Measurements from ENCODE around the gene ZNF641. TPM values are rescaled to one million over a fixed set of nuclear protein-coding genes. Genes with fewer than 3 reads are reported as not detected.
"Not testable (repeated sequence)": the region's sequence is repeated elsewhere in the genome, so short reads cannot be mapped to it uniquely, and the experiment has no call there.

The ZNF641 gene
- total RNA-seq, 6 experiments from 2014 or later, result 4.2 to 6.4 (median 5.2) TPM

GRCh38 chr12:48336061-48336460, 14.7 kb downstream of the ZNF641 start:
- no peak overlapping the region for H3K27ac Mint-ChIP-seq
- no peak for DNase-seq
- peaks cover 3% of the 10 kb centered on the region for H3K27me3 Mint-ChIP-seq (ENCODE audit: insufficient read depth)
- H3K9me3 Mint-ChIP-seq, result no peaks in the 10 kb centered on the region
- no peaks in the 10 kb centered on the region for H3K4me1 Mint-ChIP-seq (ENCODE audit: low read depth)
- H3K4me3 Mint-ChIP-seq, result no peak overlapping the region
- H3K36me3 Mint-ChIP-seq (ENCODE audit: low read depth), result no peaks in the 10 kb centered on the region
- TF ChIP-seq CTCF (IDR thresholded peaks at IDR 0.05), result no peak

- H3K27ac Mint-ChIP-seq, result no peak overlapping the region
- H3K4me3 Mint-ChIP-seq, result no peak overlapping the region
- DNase-seq, result no peak
- TF ChIP-seq CTCF (IDR thresholded peaks at IDR 0.05), result no peak
- H3K9me3 Mint-ChIP-seq, result no peaks in the 10 kb centered on the region
- H3K4me1 Mint-ChIP-seq (ENCODE audit: low read depth), result no peaks in the 10 kb centered on the region
- peaks cover 5% of the 10 kb centered on the region for H3K27me3 Mint-ChIP-seq (ENCODE audit: insufficient read depth)
- no peaks in the 10 kb centered on the region for H3K36me3 Mint-ChIP-seq (ENCODE audit: low read depth)
Measured at GRCh38 chr12:48334808-48335207, 15.9 kb downstream of the ZNF641 start.

- not testable (repeated sequence) for H3K4me1 Mint-ChIP-seq (ENCODE audit: low read depth); H3K9me3 Mint-ChIP-seq; H3K4me3 Mint-ChIP-seq
Measured at GRCh38 chr12:48333680-48334079, 17.0 kb downstream of the ZNF641 start.

GRCh38 chr12:48331399-48331798, 19.3 kb downstream of the ZNF641 start:
- H3K27me3 Mint-ChIP-seq (ENCODE audit: insufficient read depth), result peaks cover 7% of the 10 kb centered on the region
- no peaks in the 10 kb centered on the region for H3K4me1 Mint-ChIP-seq (ENCODE audit: low read depth)
- no peak for DNase-seq
- no peaks in the 10 kb centered on the region for H3K9me3 Mint-ChIP-seq
- TF ChIP-seq CTCF (IDR thresholded peaks at IDR 0.05), result no peak
- H3K4me3 Mint-ChIP-seq, result no peak overlapping the region
- no peak overlapping the region for H3K27ac Mint-ChIP-seq
- no peaks in the 10 kb centered on the region for H3K36me3 Mint-ChIP-seq (ENCODE audit: low read depth)

More at GRCh38 chr12:48333680-48334079, 17.0 kb downstream of the ZNF641 start:
- not testable (repeated sequence) for H3K27me3 Mint-ChIP-seq (ENCODE audit: insufficient read depth); DNase-seq; H3K36me3 Mint-ChIP-seq (ENCODE audit: low read depth); H3K27ac Mint-ChIP-seq

GRCh38 chr12:48329199-48329939, 21.4 kb downstream of the ZNF641 start:
- Mint-ChIP-seq H3K27me3 (ENCODE audit: insufficient read depth) (peaks cover 9% of the 10 kb centered on the region), H3K4me1 (ENCODE audit: low read depth) (no peaks in the 10 kb centered on the region), H3K36me3 (ENCODE audit: low read depth) (no peaks in the 10 kb centered on the region), H3K4me3 (no peak overlapping the region), H3K27ac (no peak overlapping the region), H3K9me3 (peaks cover 4% of the 10 kb centered on the region; the same call in 1 of the 2 replicates)
- no peak for DNase-seq
- no peak for TF ChIP-seq CTCF (IDR thresholded peaks at IDR 0.05)

GRCh38 chr12:48316491-48316890, 34.2 kb downstream of the ZNF641 start:
- no peaks in the 10 kb centered on the region for H3K4me1 Mint-ChIP-seq (ENCODE audit: low read depth)
- no peak overlapping the region for H3K4me3 Mint-ChIP-seq
- TF ChIP-seq CTCF (IDR thresholded peaks at IDR 0.05), result no peak
- H3K27me3 Mint-ChIP-seq (ENCODE audit: insufficient read depth), result no peaks in the 10 kb centered on the region; the same call in 1 of the 2 replicates
- peaks cover 21% of the 10 kb centered on the region for H3K9me3 Mint-ChIP-seq
- no peak overlapping the region for H3K27ac Mint-ChIP-seq
- DNase-seq, result no peak
- peaks cover 4% of the 10 kb centered on the region; the same call in 1 of the 2 replicates for H3K36me3 Mint-ChIP-seq (ENCODE audit: low read depth)
